ENCODE measurements around the gene SLC43A1.

The SLC43A1 gene

GRCh38 chr11:57527056-57527631 is 11.6 kb upstream of the SLC43A1 start:
- peak; percentile 73 for DNase-seq

- DNase-seq, result no peak
Observed at GRCh38 chr11:57523419-57523818, 7.9 kb upstream of the SLC43A1 start.

- DNase-seq, result no peak
Observed at GRCh38 chr11:57521116-57521515, 5.6 kb upstream of the SLC43A1 start.

- no peak for DNase-seq
Observed at GRCh38 chr11:57516061-57516443, 550 bp upstream of the SLC43A1 start.

- DNase-seq, result peak; percentile 56
Observed at GRCh38 chr11:57514538-57515331, 767 bp downstream of the SLC43A1 start.

GRCh38 chr11:57513911-57514537 is 1.5 kb downstream of the SLC43A1 start:
- DNase-seq, result peak; percentile 34

GRCh38 chr11:57513452-57513795 is 2.1 kb downstream of the SLC43A1 start:
- no peak for DNase-seq

- DNase-seq, result no peak
Observed at GRCh38 chr11:57512646-57513451, 2.7 kb downstream of the SLC43A1 start.

GRCh38 chr11:57511741-57512430 is 3.6 kb downstream of the SLC43A1 start:
- DNase-seq, result no peak

GRCh38 chr11:57508341-57509170 is 6.9 kb downstream of the SLC43A1 start:
- no peak for DNase-seq

GRCh38 chr11:57506522-57506921 is 9.0 kb downstream of the SLC43A1 start:
- DNase-seq, result no peak

GRCh38 chr11:57504511-57504910 is 11.0 kb downstream of the SLC43A1 start:
- DNase-seq, result no peak

GRCh38 chr11:57502870-57503269 is 12.6 kb downstream of the SLC43A1 start:
- DNase-seq, result no peak

- no peak for DNase-seq
Observed at GRCh38 chr11:57502376-57502775, 13.1 kb downstream of the SLC43A1 start.

- no peak for DNase-seq
Observed at GRCh38 chr11:57501953-57502352, 13.5 kb downstream of the SLC43A1 start.

GRCh38 chr11:57500926-57501325 is 14.6 kb downstream of the SLC43A1 start:
- DNase-seq, result no peak

- DNase-seq, result no peak
Observed at GRCh38 chr11:57500515-57500914, 15.0 kb downstream of the SLC43A1 start.

- no peak for DNase-seq
Observed at GRCh38 chr11:57499983-57500461, 15.5 kb downstream of the SLC43A1 start.

GRCh38 chr11:57499413-57499982 is 16.0 kb downstream of the SLC43A1 start:
- peak; percentile 34 for DNase-seq

GRCh38 chr11:57498540-57498939 is 17.0 kb downstream of the SLC43A1 start:
- DNase-seq, result no peak
